Smooth muscle cell (in vitro differentiated cells): ENCODE results near the gene ANO9. TPM values are rescaled to one million over a fixed set of nuclear protein-coding genes. Genes with fewer than 3 reads are reported as not detected.

Source experiments
- DNase-seq: peaks from one replicate; lab custom pipeline; 2025; ENCODE audit not compliant: unreplicated experiment; lab: John Stamatoyannopoulos, UW
- H2AFZ ChIP-seq: fragments of 200-600 bp; sonication (generic); 2 replicates; pipeline ENCODE4 v1.6.0; 2016; ENCODE audit warnings: antibody characterized with exemption, low read depth, mild to moderate bottlenecking
- H3F3A ChIP-seq: fragments of 200-600 bp; sonication (generic); 2 replicates; pipeline ENCODE4 v1.6.0; 2017; ENCODE audit warnings: antibody characterized with exemption, low read depth
- H3K27ac ChIP-seq: fragments of 200-600 bp; sonication (generic); 2 replicates; pipeline ENCODE4 v1.5.1; 2016; ENCODE audit warnings: low read depth, mild to moderate bottlenecking
- H3K27me3 ChIP-seq: fragments of 200-600 bp; sonication (generic); 2 replicates; pipeline ENCODE4 v1.6.1; 2016; ENCODE audit warnings: low read depth, mild to moderate bottlenecking
- H3K36me3 ChIP-seq: fragments of 200-600 bp; sonication (generic); 2 replicates; pipeline ENCODE4 v1.5.1; 2016; ENCODE audit warnings: low read depth
- H3K4me1 ChIP-seq: fragments of 200-600 bp; sonication (generic); 2 replicates; pipeline ENCODE4 v1.5.1; 2016; ENCODE audit warnings: low read depth
- H3K4me2 ChIP-seq: fragments of 200-600 bp; sonication (generic); 2 replicates; pipeline ENCODE4 v1.6.0; 2016; ENCODE audit warnings: mild to moderate bottlenecking
- H3K4me3 ChIP-seq: fragments of 200-600 bp; sonication (generic); 2 replicates; pipeline ENCODE4 v1.5.1; 2016; ENCODE audit warnings: mild to moderate bottlenecking
- H3K79me2 ChIP-seq: fragments of 200-600 bp; sonication (generic); 2 replicates; pipeline ENCODE4 v1.6.0; 2016; ENCODE audit warnings: low read depth, mild to moderate bottlenecking
- H3K9ac ChIP-seq: fragments of 200-600 bp; sonication (generic); 2 replicates; pipeline ENCODE4 v1.6.0; 2016; ENCODE audit warnings: low read depth
- H3K9me3 ChIP-seq: fragments of 200-600 bp; sonication (generic); replicated peaks from 2 replicates; pipeline ENCODE4 v1.5.1; 2016; ENCODE audit warnings: low read depth
- H4K20me1 ChIP-seq: fragments of 200-600 bp; sonication (generic); 2 replicates; pipeline ENCODE4 v1.6.0; 2016; ENCODE audit warnings: low read depth
- WGBS: methylation state at CpG from one replicate; pipeline ENCODE4 v1.1.7; 2016; ENCODE audit warnings: low lambda C conversion rate; 5-methylcytosine and 5-hydroxymethylcytosine counted together
- polyA plus RNA-seq: library from polyadenylated mRNA; unstranded; fragments of >200 nt; fragmentation: Nextera tagmentation; extraction: Ambion mirVana; gene quantifications from 2 replicates; pipeline ENCODE4 v1.2.1, GENCODE V29; 2016
- total RNA-seq: library from RNA; depleted of rRNA; stranded (reverse); fragments of >200 nt; gene quantifications from 2 replicates; pipeline ENCODE4 v1.2.3, GENCODE V29; 2014
- TF ChIP-seq, protein P1 (sequence below): fragments of 200-600 bp; sonication (generic); IDR thresholded peaks from 2 replicates; pipeline ENCODE4 v1.5.1; 2017; ENCODE audit warnings: borderline replicate concordance, mild to moderate bottlenecking, antibody characterized with exemption; ENCODE audit not compliant: insufficient read depth, poor library complexity, severe bottlenecking

ANO9 gene
- total and polyA plus RNA-seq, 2 experiments from 2014 or later: 0.67 to 1.5 TPM

DNA sequence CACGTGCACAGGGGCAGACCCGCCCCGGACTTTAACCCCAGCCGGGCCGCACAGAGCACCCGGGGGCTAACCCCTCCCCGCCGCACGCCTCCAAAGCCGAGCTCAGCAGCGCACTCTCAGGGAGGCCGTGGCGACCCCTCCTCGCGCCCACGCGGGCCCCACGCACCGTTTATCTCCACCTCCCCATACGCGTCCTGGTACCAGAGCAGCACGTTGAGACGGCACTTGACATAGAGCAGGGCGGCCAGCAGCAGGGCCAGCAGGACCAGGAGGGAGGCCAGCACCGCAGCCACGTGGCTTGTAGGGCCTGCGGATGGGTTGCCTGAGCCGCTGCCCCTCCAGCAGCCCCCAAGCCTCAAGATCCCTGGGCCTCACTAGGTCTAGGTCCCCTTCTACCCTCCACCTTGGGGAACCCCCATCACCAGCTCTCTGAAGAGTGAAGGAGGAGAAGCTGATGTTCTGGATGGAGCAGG, 34.1 kb downstream of the ANO9 start:
- H3K4me2 ChIP-seq: peak overlapping the region; percentile 44
- no peak overlapping the region for H2AFZ ChIP-seq
- H4K20me1 ChIP-seq: no peaks in the 10 kb centered on the region
- no peaks in the 10 kb centered on the region for H3K36me3 ChIP-seq
- H3K9me3 ChIP-seq: no peaks in the 10 kb centered on the region
- H3K4me3 ChIP-seq: no peak overlapping the region
- no peaks in the 10 kb centered on the region for H3K27me3 ChIP-seq
- no peaks in the 10 kb centered on the region for H3F3A ChIP-seq
- DNase-seq: no peak
- whole genome bisulfite sequencing: 78% methylated on average over 28 of the region's 28 CpGs
- H3K4me1 ChIP-seq: no peaks in the 10 kb centered on the region
- no peaks in the 10 kb centered on the region for H3K79me2 ChIP-seq
- no peak overlapping the region for H3K9ac ChIP-seq
- no peak overlapping the region for H3K27ac ChIP-seq
- TF ChIP-seq, protein P1, sequence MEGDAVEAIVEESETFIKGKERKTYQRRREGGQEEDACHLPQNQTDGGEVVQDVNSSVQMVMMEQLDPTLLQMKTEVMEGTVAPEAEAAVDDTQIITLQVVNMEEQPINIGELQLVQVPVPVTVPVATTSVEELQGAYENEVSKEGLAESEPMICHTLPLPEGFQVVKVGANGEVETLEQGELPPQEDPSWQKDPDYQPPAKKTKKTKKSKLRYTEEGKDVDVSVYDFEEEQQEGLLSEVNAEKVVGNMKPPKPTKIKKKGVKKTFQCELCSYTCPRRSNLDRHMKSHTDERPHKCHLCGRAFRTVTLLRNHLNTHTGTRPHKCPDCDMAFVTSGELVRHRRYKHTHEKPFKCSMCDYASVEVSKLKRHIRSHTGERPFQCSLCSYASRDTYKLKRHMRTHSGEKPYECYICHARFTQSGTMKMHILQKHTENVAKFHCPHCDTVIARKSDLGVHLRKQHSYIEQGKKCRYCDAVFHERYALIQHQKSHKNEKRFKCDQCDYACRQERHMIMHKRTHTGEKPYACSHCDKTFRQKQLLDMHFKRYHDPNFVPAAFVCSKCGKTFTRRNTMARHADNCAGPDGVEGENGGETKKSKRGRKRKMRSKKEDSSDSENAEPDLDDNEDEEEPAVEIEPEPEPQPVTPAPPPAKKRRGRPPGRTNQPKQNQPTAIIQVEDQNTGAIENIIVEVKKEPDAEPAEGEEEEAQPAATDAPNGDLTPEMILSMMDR: no peak

DNA sequence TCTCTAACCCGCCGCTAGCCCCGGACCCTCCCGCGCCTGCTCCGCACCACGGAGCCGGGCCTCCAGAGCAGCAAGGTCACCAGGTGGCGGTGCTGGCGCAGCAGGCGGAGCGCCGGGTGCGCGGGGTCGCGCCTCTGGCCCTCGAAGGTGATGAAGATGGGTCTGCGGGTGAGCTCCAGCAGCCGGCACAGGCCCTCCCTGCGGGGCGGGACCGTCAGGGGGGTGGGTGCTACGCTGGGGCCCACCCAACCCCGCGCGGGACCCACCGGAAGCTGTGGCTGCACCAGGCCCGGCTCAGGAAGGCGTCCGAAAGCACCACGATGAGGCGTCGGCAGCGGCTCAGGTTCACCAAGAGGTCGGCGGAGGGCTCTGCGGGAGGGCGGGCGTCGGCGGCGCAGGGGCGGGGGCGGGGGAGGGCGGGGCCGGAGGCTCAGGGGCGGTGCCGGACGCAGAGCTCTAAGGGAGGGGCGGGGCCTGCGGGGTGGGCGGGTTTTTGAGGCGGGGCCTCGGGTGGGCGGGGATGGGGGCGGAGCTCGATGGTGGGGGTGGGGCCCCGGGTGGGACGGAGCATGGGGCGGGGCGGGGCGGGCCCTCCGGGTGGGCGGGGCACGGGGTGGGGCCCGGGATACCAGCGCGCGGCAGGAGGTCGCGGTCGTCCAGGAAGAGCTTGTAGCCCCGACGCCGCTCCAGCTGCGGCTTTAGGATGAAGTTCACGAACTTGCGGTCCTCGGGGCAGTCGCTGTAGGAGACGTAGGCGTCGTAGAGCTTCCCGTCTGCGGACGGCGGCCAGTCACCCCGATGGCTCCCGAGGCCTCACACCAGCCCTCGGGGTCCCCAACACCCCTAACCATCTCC, 34.8 kb downstream of the ANO9 start:
- DNase-seq: peak; percentile 33
- Histone ChIP-seq H3K79me2 (no peaks in the 10 kb centered on the region), H3K9ac (no peak overlapping the region), H3F3A (no peaks in the 10 kb centered on the region), H3K4me1 (no peaks in the 10 kb centered on the region), H4K20me1 (no peaks in the 10 kb centered on the region), H3K36me3 (no peaks in the 10 kb centered on the region), H3K9me3 (no peaks in the 10 kb centered on the region), H3K4me3 (peak overlapping the region; percentile 56), H2AFZ (no peak overlapping the region), H3K27ac (no peak overlapping the region), H3K4me2 (peak overlapping the region; percentile 89), H3K27me3 (no peaks in the 10 kb centered on the region)
- TF ChIP-seq, protein P1: no peak
- WGBS: 9% methylated on average over 32 of the region's 91 CpGs

DNA sequence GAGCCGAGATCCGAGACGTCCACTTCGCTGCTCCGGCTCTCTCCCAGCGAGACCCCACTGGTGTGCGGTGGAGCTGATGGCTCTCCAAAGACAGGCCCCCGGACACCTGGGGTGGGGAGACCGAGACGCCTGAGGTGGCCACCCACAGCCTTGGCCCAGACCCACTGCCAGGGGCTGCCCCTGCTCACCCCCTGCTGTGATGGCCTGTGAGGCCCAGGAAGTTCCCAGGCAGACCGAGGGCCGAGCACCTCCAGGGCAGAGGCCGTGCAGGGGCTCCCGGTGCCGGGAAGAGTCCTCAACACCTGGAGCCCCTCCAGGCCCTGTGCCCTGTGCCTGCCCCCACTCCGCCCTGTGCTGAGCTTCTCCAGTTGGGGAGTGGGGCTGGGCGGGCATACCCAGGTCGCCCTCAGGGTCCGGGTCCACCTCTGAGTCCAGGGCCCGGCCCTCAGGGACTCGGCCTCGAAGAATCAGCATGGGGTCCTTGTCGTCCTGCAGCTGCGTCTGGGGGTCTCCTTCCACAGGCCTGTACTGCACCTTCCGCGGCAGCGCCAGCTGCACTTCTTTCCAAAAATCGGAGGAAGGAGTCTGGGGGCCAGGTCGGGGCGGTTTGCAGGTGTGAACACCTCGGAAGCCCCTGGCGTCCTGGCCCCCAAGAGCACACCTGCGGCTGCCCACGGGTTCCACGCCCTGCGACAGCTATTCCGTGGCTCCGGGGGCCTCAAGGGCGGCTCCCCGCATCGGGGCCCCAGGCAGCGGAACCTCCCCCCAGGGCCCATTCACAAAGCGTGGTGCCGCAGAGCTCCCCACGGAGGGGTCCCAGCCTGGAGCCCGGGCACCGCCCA, 35.6 kb downstream of the ANO9 start:
- WGBS: 88% methylated on average over 37 of the region's 47 CpGs
- H3K36me3 ChIP-seq: no peaks in the 10 kb centered on the region
- TF ChIP-seq, protein P1: no peak
- no peak overlapping the region for H2AFZ ChIP-seq
- no peaks in the 10 kb centered on the region for H4K20me1 ChIP-seq
- no peak overlapping the region for H3K9ac ChIP-seq
- H3K4me2 ChIP-seq: peak overlapping the region; percentile 89
- no peaks in the 10 kb centered on the region for H3K27me3 ChIP-seq
- H3K27ac ChIP-seq: no peak overlapping the region
- H3K4me3 ChIP-seq: peak overlapping the region; percentile 56
- no peaks in the 10 kb centered on the region for H3K4me1 ChIP-seq
- H3K9me3 ChIP-seq: no peaks in the 10 kb centered on the region
- DNase-seq: no peak
- no peaks in the 10 kb centered on the region for H3K79me2 ChIP-seq
- no peaks in the 10 kb centered on the region for H3F3A ChIP-seq
